ENCODE data around the gene CCDC51.

CCDC51 gene

DNA sequence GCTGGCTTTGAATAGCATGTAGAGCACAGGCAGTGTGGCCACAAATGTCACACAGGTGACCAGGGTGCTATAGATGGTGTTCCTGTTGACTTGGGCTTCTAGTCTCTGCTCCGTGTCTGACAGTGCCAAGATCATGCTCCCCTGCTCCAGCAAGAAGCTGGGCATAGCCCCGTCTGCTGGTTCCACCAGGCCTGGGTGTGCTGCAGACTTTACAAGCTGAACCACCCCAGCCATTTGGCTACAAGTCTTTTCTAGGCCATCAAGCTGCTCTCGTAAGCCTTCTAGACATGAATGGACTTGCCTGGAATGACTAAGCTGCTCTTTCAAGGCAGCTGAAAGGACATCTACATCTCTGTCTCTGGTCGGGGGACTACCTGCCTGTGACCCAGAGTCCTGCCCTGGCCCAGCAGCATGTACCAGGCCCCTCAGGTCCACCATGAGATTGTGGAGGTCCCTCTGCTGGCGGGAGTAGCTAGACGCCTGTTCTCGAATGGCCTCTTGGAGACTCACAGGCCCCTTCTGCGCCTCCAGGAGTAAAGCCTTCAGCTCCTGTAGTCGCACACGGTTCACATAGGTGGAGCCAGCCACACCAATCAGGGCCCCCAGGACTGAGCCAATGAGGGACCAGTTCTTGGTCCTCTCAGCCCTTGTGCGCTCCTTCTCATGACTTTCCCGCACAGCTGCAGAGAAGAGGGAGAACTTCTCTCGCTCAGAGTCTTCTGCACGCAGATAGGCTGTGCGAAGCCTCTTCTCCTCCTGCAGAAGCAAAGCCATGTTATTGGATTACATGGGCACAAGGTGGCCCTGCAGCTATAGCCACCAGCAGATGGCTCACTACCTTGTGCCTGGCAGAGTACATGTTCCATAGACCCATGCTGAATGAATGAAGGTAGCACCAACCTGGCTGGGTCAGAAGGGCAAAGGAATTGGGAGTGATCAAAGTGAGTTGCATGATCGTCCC is 7.2 kb downstream of the CCDC51 start:
- no peak for DNase-seq

DNA sequence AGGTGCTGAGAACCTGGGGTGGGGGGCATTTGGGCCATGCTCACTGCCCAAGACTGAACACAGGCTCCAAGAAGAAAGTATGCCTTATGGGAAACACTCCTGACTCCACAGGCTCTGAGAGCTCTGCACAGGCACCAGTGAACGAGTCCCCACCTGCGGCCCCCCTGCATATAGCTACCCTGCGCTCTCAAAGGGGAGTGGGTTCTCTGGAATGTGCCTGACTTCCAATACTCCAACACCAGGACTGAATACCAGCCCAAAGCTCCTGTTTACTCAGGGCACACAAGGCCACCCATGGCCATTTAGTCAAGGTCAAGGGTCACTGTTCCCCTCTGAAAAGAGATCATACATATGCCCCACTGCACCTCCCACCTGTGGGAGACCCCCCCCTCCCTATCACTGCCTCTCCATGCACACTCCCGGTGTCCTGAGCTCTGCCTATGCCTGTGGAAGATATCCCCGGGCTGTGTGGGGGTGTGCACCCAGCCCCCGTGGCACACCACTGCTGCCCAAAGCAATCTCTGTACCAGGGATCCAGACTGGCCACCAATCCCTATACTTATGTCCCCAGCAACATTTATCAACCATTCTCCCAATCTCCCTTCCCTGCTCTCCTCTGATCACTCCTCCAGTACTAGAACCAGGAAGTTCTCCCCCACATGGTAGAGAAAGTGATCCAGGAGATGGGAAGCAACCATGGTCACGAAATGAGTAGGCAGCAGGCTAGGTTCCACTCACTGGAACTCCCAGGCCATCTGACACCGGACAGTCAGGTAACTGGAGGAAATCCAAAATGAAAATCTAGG is 8.5 kb downstream of the CCDC51 start:
- DNase-seq: no peak

DNA sequence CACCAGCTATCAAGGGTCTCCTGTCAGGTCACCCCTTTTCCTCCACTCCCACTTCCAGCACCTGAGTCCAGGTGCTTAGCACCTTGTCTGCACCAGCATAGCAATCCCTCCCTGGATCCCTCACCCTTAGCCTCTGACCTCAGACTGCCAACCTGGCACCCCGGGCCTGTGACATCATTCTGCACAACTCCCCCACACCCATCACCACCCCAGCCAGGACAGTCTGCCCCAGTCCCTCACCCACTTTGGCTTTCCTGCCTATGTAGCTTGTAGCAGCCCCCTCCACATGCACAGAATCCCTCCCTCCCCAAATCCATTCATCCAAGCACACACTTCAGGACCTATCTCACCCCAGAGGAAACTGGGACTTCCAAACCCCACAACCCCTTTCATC is 9.2 kb downstream of the CCDC51 start:
- no peak for DNase-seq

DNA sequence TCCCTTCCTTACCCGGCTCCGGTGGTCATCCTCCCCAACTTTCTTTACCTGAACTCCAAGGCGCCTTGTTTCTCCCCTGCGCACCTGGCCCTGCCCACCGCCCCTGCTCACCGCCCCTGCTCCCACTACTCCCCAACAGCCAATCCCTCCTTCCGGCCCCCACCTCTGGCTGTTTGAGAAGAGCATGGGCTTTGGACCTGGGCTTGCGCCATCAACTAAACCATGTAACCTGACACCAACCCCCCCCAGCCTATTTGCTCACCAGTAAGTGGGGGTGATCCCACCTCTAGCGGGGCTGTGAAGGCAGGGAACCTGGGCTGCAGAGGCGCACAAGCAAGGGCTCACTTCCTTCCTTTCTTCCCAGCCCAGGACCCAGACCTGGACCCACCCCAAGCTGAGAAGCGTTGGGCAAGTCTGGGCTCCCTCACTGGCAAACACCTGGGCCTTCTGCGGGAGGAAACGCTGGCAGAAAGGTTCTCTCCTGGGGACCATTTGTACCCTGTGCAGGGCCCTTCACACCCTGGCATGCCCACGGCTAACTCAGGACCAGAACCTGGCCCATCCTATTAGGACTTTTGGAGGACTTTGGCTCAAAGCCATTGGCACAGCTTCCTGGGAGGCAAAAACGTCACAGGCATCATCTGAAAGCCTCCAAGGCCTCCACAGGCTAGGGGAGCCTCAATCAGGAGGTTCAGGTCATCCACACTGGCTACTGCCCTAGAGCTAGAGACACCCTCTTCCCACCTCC is 9.8 kb downstream of the CCDC51 start, which contains the start of gene PLXNB1:
Gene PLXNB1 (minus strand): TSS at position 127 of the 748 bp plus-strand sequence. CDS start 5,475 bp downstream, outside the sequence.
- peak; percentile 25 for DNase-seq

DNA sequence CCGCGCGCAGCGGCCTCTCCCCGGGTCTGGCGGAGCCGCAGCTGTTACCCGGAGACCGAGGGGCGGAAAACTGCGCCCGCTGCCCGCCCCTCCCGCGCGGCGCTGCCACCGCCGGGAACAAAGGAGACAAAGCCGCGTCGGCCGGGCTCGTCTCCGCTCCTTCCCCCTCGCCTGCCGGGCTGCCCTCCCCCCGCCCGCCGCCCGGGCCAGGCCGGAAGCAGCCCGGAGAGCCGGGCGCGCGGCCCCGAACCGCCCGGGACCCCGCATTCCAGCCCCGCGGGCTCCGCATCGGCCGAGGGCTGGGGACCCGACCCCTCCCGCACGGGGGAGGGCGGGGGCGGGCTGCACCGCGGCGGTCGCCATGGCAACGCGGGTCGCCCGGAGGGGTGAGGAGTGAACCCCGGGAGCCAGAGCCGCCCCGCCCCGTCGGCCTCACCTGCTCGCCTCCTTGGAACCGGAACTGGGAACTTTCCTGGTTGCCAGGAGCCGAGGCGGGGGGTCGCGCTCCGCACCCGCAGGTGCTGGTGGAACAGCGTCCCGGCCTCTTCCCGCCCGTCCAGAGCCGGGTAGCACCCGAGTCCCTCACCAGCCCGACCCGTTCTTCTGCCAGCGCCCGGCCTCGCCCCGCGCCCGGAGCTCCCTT is 10.5 kb downstream of the CCDC51 start:
- DNase-seq: peak; percentile 56

DNA sequence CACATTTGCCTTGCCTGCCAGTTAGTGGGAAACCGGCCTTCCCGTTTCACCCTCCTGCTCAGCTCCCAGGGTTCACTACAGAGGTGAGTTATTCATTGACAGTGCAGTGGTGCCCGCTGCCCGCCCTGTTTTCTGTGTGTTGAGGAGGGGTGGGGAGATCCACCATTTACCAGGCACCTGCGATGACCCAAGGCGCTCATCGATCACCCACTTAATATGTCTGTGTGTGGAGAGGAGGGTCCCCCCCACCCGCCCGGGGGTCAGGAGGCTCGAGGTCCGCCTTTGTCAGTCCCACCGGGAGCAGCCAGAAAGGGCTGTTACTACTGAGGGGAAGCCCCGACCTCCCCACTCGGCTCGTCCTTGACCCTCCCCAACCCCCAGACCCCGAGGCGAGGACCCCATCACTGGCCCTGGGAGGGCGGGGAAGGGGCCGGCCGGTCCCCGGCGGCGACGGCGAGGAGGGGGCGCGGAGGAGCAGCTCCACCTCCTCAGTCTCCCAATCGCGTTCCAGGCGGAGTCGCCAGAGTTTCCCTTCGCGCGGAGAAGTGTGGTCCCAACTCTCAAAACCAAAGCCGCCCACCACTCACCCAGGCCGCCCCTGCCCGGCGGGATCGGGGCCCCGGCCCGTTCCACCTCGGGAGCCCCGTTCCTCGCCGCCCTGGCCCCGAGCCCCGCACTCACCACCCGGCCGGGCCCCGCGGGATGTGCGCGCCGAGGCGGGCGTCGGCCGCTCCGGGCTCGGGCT is 11.2 kb downstream of the CCDC51 start:
- no peak for DNase-seq

DNA sequence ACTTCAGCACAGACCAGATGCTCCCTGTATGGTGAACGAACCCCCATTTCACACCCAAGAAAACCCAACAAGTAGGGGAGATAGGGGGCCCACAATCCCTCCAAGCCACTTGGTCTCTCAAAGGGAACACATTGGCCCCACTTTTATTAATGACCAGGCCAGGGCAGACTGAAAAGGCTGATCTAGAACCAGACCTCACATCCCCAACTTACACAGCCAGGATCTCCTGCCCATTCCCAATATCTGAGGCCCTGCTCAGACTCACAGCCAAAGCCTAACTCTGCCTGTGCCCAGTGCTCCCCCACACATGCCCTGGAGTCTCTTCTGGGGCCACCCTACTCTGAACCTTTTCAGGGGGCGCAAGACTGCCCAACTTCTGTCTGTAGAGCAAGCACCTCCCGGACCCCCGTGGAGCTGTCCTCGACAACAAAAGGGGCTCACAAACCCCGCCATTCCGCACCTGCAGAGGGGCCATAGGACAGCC is 11.8 kb downstream of the CCDC51 start:
- no peak for DNase-seq

DNA sequence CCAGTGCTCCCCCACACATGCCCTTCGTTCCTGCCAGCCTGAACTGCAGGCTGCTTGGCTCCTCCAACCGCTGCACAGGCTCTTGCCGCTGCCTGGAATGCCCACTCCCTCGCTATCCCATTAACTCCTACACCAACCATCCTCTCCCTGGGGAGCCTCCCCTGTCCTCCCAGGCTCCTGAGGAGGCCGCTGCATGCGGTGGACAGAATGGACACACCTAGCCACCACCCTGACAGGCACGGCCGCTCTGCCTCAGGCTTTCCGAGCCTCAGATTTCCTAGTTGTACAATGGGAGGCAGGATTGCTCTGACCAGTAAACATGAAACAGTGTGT is 12.3 kb downstream of the CCDC51 start:
- DNase-seq: no peak

DNA sequence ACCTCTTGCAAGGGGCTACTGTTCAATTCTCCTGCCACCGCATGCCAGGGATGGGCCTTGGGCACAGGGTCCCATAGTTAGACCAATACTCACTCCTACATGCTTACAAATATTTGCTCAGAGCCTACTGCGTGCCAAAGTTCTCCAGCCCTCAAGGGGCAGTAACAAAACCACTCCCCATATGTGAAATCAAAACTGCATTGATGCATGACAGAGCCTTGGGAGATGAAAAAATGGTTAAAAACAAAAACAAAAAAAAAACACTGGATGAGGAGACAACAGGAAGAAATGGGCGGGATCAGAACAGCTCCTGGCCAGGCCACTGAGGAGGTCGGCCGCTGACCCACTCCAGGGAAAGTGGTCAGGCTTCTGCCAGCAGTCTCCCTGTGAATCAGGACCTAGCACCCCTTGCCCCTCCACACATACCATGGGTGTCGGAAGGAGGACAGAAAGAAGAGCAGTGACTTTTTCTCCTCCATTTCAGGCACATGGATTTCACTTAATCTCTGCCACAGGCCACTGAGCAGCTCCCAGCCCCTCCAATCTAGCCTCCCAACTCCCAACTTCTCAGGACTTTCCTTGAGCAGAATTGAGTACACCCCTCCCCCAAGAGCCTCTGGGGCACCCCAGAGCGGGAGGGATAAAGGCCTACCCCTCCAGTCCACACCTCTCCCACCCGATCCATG is 12.8 kb downstream of the CCDC51 start:
- no peak for DNase-seq

DNA sequence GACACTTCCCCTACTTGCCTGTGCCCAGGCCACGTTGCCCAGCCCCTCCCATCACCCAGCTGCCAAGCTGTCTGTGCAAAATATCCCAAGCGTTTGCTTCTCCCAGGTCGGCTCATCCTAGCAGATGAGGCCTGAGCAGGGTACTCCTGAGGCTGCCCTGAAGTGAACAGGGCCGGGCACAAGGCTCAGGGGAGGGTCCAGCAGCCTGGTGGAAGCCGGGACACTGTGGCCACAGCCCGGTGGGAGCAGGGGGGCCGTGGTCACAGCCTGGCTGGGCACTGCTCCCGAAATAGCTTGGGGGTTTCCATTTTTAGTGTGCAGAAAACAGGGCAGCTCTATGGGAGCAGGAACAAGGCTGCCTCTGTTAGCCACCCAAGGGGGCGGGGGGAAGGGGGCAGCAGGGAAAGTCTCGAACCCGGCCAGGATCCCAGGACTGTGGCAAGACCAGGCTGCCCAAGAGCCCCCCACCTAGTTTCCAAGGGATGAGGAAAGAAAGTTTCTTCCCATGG is 13.5 kb downstream of the CCDC51 start:
- no peak for DNase-seq

DNA sequence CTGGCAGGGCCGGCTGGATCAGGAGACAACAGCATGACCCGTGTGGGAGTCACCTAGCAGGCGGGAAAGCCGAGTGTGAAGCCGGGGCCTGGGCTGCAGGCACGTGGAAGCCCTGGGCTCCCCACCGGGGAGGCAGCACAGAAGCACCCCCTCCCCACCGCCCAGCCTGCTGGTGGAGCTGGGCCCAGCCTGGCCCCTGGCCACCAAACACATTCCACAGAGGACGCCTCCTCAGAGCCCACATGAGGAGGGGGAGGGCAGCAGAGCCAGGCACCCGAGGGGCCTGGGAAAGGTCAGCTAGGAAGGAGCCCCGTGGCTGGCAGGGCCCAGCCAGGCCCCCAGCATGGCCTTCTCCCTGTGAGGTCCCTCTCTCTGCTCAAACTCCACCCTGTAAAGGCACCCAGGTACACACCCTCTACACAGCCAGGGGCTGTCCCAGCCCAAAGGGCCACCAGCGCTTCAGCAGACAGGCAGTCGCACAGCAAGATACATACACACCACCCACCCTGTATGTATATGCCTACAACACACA is 14.6 kb downstream of the CCDC51 start:
- DNase-seq: no peak

DNA sequence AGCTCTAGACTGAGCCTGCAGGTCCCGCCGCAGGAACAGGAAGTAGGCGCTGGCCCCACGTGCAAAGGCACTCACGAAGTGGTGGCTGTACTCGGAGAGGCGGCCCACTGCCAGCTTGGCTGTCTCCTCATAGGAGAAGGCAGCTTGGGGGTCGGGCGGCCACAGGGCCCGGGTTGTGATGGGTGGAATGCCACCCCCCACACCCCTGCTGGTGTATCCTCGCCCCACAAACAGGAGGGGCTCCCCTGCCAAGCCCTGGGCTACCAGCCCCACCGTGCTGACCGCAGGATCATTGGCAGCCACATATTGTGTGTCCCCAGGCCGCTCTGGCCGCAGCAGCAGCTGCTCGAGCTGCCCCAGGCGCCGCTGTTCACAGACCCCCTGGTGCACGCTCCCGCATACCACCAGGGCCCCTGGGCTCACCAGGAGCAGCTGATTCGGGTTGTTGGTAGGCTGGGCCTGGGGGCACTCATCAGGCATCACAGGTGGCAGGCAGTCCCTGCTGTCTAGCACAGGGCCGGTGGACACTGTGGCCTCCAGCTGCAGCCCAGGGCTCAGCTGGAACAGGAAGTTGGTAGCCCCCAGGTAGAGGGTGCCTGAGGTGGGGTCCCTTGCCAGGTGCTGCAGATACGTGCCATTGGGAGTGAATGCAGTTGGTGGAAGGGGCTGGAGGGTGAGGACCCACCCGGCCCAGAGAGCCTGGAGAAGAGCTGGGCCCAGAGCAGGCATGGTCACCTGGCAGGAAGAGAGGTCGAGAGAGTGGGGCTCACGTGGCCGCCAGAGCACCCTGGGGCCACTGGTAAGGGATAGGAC is 15.8 kb downstream of the CCDC51 start:
- DNase-seq: no peak

DNA sequence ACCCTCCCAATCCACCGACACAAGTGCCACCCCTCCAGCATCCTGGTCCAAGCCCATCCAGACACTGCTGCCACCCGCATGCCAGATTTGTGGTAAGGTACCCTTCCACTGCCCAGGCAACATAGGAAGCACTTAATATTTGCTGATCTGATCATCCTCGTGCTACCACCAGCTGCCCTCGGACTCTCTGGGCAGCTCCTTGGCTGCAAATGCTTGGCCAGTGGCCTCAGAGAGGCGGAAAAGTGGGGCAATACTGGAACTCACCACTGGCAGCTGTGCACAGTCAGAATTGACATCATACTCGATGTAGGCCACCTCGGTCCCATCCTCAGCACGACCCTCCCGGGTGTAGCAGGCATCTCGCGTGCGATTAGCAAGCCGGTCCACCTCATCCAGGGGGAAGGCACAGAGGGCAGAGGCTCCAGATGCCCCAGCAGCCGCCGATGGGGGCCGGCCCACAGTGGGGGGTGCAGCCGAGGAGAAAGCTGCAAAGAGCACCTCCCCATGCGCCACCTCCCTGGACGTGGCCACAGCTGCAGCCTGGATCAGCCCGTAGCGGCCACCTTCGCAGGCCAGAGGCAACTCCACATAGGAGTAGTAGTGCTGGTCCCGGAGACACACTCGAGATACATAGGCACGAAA is 16.6 kb downstream of the CCDC51 start:
- no peak for DNase-seq

DNA sequence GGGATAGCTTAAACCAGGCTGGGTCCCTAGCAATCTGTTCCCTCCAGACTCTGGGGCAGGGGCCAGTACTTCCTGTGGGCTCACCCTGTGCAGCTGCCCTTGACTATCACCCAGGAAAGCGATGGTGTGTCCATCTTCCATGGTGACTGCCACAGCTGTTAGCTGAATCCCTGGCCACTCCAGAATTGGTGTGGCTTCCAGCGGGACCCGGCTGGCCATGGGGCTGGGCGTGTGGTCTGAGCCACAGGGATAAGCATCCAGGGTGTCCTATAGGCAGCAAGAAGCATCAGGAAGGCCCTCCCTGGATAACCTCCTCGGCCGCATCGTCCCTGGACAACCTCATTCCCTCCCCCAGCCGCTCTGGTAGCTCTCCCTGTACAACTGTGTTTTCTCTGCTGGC is 17.2 kb downstream of the CCDC51 start:
- no peak for DNase-seq

DNA sequence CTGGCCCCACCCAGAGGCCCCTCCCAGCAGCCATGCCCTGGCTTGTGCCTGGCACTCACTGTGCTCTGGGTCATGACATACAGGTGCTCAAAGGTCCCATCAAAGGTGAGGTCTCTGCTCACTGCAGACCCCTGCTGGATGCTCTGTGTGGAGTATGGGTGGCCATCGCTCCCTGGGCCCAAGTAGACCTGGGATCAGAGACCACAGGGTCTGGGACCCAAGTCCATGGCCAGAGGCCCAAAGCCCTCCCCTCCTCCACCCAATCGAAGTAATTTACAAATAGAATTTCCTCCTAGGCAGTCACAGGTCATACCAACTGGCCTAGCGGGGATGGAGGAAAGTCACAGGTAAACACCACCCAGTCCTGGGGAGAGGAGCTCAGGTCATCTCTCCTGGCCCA is 17.6 kb downstream of the CCDC51 start:
- DNase-seq: no peak

DNA sequence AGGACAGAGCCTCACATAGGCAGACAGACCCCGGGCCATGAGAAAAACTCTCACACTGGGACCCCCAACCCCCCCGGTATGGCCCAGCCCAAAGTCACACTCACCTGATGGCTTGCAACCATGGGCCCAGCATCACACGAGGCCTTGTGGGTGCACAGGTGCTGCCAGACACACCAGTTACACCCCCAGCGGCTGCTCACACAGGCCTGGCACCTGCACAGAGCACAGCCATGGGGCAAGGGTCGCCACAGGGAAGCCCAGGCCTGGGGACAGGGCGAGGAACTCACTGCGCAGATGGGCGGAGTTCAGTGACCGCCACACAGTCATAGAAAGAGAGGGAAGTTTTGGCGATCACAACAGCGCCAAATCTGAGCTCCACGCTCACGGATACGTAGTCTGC is 19.4 kb downstream of the CCDC51 start:
- no peak for DNase-seq

DNA sequence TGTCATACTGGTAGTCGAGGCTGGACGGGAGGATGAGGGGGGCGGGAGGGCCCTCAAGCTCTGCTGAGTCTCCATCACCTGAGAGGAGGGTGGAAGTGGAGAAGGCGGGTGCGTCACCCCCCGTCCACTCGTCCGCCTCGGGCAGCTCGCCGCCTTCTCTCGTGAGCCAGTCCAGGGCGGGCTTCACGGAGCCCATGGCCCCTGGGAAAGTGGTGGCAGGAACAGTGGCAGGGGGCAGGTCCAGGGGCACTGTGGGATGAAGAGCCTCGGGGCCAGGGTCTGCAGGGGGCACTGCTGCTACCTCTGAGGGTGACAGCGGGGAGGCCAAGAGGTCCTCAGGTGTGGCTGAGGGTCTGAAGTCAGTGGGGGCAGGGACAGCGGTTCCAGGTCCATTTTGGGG is 20.3 kb downstream of the CCDC51 start:
- DNase-seq: no peak

DNA sequence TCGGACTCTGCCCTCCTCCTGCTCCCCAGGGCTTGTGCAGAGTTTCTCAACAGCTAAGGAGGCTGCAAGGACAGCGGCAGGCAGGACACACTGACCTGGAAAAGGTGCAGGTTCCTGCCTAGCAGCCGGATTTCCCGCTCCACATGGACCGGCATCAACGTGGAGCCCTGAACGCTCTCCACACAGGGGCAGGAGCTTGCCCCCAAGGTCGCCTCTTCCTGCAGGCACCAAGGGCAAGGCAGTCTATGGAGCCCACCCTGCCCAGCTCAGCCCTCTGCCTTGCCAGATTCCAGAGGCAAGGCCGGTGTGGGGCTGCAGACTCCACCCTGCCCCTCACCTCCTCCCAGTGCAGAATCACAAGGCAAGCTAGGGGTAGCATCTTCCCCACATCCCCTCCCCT is 20.8 kb downstream of the CCDC51 start:
- DNase-seq: no peak

DNA sequence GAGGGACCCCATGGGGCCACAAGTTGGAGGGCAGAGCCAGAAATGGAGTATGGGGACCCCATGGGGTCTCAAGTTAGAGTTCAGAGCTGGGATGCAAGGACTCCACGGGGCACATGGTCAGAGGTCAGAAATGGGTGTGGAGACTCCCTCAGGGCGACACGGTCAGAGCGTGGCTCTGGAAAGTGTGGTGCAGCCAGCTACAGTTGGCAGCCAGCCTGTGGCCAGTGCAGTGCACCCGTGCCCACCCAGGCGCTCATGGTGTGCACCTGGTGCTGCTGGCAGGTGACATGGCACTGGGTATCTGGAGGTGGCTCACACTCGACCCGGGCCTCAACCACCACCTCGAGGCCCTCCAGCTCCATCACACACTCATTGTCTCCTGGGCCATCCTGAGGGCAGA is 21.3 kb downstream of the CCDC51 start:
- DNase-seq: no peak
